HepG2 (cell line): ENCODE measurements around the gene P2RY12. TPM values are rescaled to one million over a fixed set of nuclear protein-coding genes. Genes with fewer than 3 reads are reported as not detected.

ENCODE experiments used
- ATAC-seq: fragments of 200-7000 bp; cut with Tn5 transposase; 3 replicates; pipeline ENCODE4 v1.9.1; 2020; ENCODE audit warnings: mild to moderate bottlenecking, moderate library complexity
- Bru-seq: library from RNA; stranded (reverse); fragments of 400-500 nt; gene quantifications from one replicate; lab custom pipeline; 2021; lab: Mats Ljungman, UMichigan
- BruChase-seq, 2 experiments: library from RNA; stranded (reverse); fragments of 400-500 nt; gene quantifications; one replicate each; lab custom pipeline; 2021; lab: Mats Ljungman, UMichigan
- BruUV-seq: library from RNA; stranded (reverse); fragments of 400-500 nt; replicated peaks from 2 replicates; lab custom pipeline; 2021; lab: Mats Ljungman, UMichigan
- CTCF ChIA-PET: fragments of 300-600 bp; formaldehyde crosslinking; extraction: SDS; loops from one replicate; lab custom pipeline; 2021; ENCODE audit warnings: low total read pairs, inconsistent platforms, low intra/inter-chr PET ratio; lab: Yijun Ruan, JAX
- POLR2A ChIA-PET: fragments of 350-600 bp; sonication (Branson Sonifier 250); formaldehyde crosslinking; loops from one replicate; lab custom pipeline; 2020; ENCODE audit warnings: antibody characterized with exemption, inconsistent platforms; lab: Yijun Ruan, JAX
- DNase-seq: peaks from one replicate; pipeline ENCODE4 v3.0.0-alpha.2; 2015; ENCODE audit warnings: low spot score
- FAIRE-seq: peaks from 3 replicates; lab custom pipeline; 2011; peaks lifted over from hg19 to GRCh38; lab: Jason Lieb, UNC
- H2AFZ ChIP-seq: one replicate; pipeline ENCODE4 v1.6.1; 2011; ENCODE audit warnings: low read length, inconsistent platforms
- H3K27ac ChIP-seq: fragments of 300-600 bp; 3 replicates; pipeline ENCODE4 v1.8.0; 2011; ENCODE audit warnings: mixed run types, mild to moderate bottlenecking, mixed read lengths, low read length, inconsistent platforms; ENCODE audit not compliant: insufficient read depth; ENCODE audit errors: extremely low read length
- H3K27me3 ChIP-seq, 2 experiments: fragments of 200-600 bp in 1 of 2; 2 replicates in 1 of 2; 3 replicates in 1 of 2; pipeline versions ENCODE4 v1.6.0 to v1.8.0; 2011; ENCODE audit warnings: low read length in 2 of 2, mild to moderate bottlenecking in 2 of 2, moderate library complexity in 2 of 2, inconsistent platforms in 1 of 2; ENCODE audit not compliant: insufficient read depth in 2 of 2, control insufficient read depth in 1 of 2
- H3K36me3 ChIP-seq, 2 experiments: fragments of 200-600 bp in 1 of 2; replicated peaks in 1 of 2; 2 replicates in 1 of 2; 3 replicates in 1 of 2; pipeline versions ENCODE4 v1.5.1 to v1.8.0; 2011; ENCODE audit warnings: low read length in 2 of 2, inconsistent platforms in 1 of 2; ENCODE audit not compliant: insufficient read depth in 2 of 2, control insufficient read depth in 1 of 2
- H3K4me1 ChIP-seq: 2 replicates; pipeline ENCODE4 v1.5.1; 2012; ENCODE audit warnings: low read length, inconsistent platforms; ENCODE audit not compliant: insufficient read depth
- H3K4me2 ChIP-seq: 2 replicates; pipeline ENCODE4 v1.6.0; 2011; ENCODE audit warnings: low read depth, low read length, inconsistent platforms
- H3K4me3 ChIP-seq, 3 experiments: fragments of 200-600 bp in 1 of 3; sonication (generic), shearing (Covaris generic) in 1 of 3; replicated peaks in 1 of 3; 2 replicates each; pipeline ENCODE4 v1.5.1; 2011 to 2016; ENCODE audit warnings: low read length in 3 of 3, inconsistent platforms in 2 of 3, low read depth in 2 of 3, mild to moderate bottlenecking in 2 of 3, control low read depth in 1 of 3, mixed read lengths in 1 of 3; ENCODE audit not compliant: insufficient read depth in 1 of 3
- H3K79me2 ChIP-seq: one replicate; pipeline ENCODE4 v1.6.1; 2011; ENCODE audit warnings: low read length, inconsistent platforms; ENCODE audit not compliant: insufficient read depth
- H3K9ac ChIP-seq: 2 replicates; pipeline ENCODE4 v1.6.0; 2011; ENCODE audit warnings: mild to moderate bottlenecking, low read depth, low read length, inconsistent platforms; ENCODE audit not compliant: insufficient read depth
- H3K9me3 ChIP-seq: 2 replicates; pipeline ENCODE4 v1.5.1; 2012; ENCODE audit warnings: mild to moderate bottlenecking, low read length
- H4K20me1 ChIP-seq: 2 replicates; pipeline ENCODE4 v1.6.0; 2011; ENCODE audit warnings: inconsistent platforms, mild to moderate bottlenecking, low read length, moderate library complexity; ENCODE audit not compliant: insufficient read depth
- ATF7 ChIP-seq, 2 experiments: fragments of 450-650 bp in 1 of 2; sonication (generic) in 1 of 2; formaldehyde crosslinking in 1 of 2; IDR thresholded peaks; 2 replicates each; pipeline versions ENCODE4 v1.4.0 to v1.6.1; 2016 to 2020; ENCODE audit warnings: antibody characterized with exemption in 1 of 2, mild to moderate bottlenecking in 1 of 2, missing genetic modification reagents in 1 of 2
- CBX2 ChIP-seq, 2 experiments: fragments of 200-600 bp in 1 of 2; sonication (generic); formaldehyde crosslinking in 1 of 2; IDR thresholded peaks; 2 replicates each; pipeline versions ENCODE4 v1.7.0 to v1.8.1; 2018 to 2022; ENCODE audit warnings: low read depth in 2 of 2, low read length in 1 of 2, mild to moderate bottlenecking in 1 of 2, missing genetic modification reagents in 1 of 2
- HNF4A ChIP-seq: sonication (generic); formaldehyde crosslinking; IDR thresholded peaks from 2 replicates; pipeline ENCODE4 v1.4.0; 2020; ENCODE audit warnings: missing genetic modification reagents
- IRX3 ChIP-seq: sonication (generic); formaldehyde crosslinking; IDR thresholded peaks from 2 replicates; pipeline ENCODE4 v1.8.1; 2023; ENCODE audit warnings: mild to moderate bottlenecking, low read depth, missing genetic modification reagents, borderline replicate concordance
- MAFF ChIP-seq: IDR thresholded peaks from 2 replicates; pipeline ENCODE4 v1.6.1; 2011; ENCODE audit warnings: low read depth, low read length, improper control_type of control experiment
- MAFK ChIP-seq, 2 experiments: IDR thresholded peaks in 1 of 2; conservative IDR thresholded peaks in 1 of 2; 2 replicates each; pipeline ENCODE4 v1.6.1; 2011; ENCODE audit warnings: improper control_type of control experiment in 2 of 2, low read length in 2 of 2
- MTA3 ChIP-seq: sonication (generic); formaldehyde crosslinking; IDR thresholded peaks from 2 replicates; pipeline ENCODE4 v1.4.0; 2020; ENCODE audit warnings: missing genetic modification reagents
- NBN ChIP-seq: fragments of 450-650 bp; conservative IDR thresholded peaks from 2 replicates; pipeline ENCODE4 v1.6.1; 2017
- PHF5A ChIP-seq: IDR thresholded peaks from one replicate; pipeline ENCODE4 v1.6.1; 2018; ENCODE audit warnings: low read depth, missing genetic modification reagents; ENCODE audit not compliant: unreplicated experiment
- PRMT3 ChIP-seq: sonication (generic); formaldehyde crosslinking; IDR thresholded peaks from 2 replicates; pipeline ENCODE4 v1.8.1; 2022; ENCODE audit warnings: low read depth, mild to moderate bottlenecking, moderate library complexity, missing genetic modification reagents, borderline replicate concordance
- SP4 ChIP-seq: sonication (generic); formaldehyde crosslinking; IDR thresholded peaks from 2 replicates; pipeline ENCODE4 v1.8.1; 2023; ENCODE audit warnings: mild to moderate bottlenecking, missing genetic modification reagents
- ZBTB20 ChIP-seq: sonication (generic); formaldehyde crosslinking; IDR thresholded peaks from 2 replicates; pipeline ENCODE4 v1.8.1; 2023; ENCODE audit warnings: missing genetic modification reagents, low read depth, mild to moderate bottlenecking, borderline replicate concordance
- ZNF17 ChIP-seq: sonication (generic); formaldehyde crosslinking; IDR thresholded peaks from 2 replicates; pipeline ENCODE4 v1.5.0; 2020; ENCODE audit warnings: mild to moderate bottlenecking, missing genetic modification reagents
- ZNF570 ChIP-seq: sonication (generic); formaldehyde crosslinking; IDR thresholded peaks from 2 replicates; pipeline ENCODE4 v1.4.0; 2020; ENCODE audit warnings: mild to moderate bottlenecking, missing genetic modification reagents, borderline replicate concordance
- WGBS: methylation state at CpG from one replicate; pipeline ENCODE4 v1.1.6; 2017; ENCODE audit warnings: low lambda C conversion rate; 5-methylcytosine and 5-hydroxymethylcytosine counted together
- in situ Hi-C: cut with HindIII; loops from 2 replicates; pipeline ENCODE4 v1.10.0; 2017; ENCODE audit warnings: low pct_unique_long_range_greater_than_20kb; ENCODE audit not compliant: extremely low pct_ligation_motif_present
- intact Hi-C: fragments of 100-400 bp; cut with micrococcal nuclease; formaldehyde crosslinking; loops from one replicate; pipeline ENCODE4 v1.10.0; 2022; ENCODE audit not compliant: unreplicated experiment
- long read RNA-seq, 2 experiments: library from RNA in 1 of 2; library from polyadenylated mRNA in 1 of 2; stranded (forward) in 1 of 2; unstranded in 1 of 2; transcript quantifications; one replicate each; pipeline ENCODE4 v2.0.0, GENCODE V29; 2019 to 2022
- polyA minus RNA-seq, 3 experiments: library from RNA; depleted of rRNA, polyadenylated mRNA; stranded (reverse); fragments of >200 nt; gene quantifications; 2 replicates each; pipeline ENCODE4 v1.2.3, GENCODE V29; 2011; ENCODE audit warnings: low replicate concordance in 1 of 3
- polyA plus RNA-seq, 8 experiments: library from polyadenylated mRNA; depleted of rRNA in 3 of 8; stranded (reverse) in 7 of 8; unstranded in 1 of 8; fragments of >200 nt; fragmentation: Illumina TruSeq in 4 of 8; extraction: Trizol in 4 of 8; gene quantifications; 2 replicates each; pipeline versions ENCODE4 v1.2.1 to v1.2.3, GENCODE V29; 2011 to 2016; ENCODE audit warnings: low read depth in 4 of 8, missing spikeins in 1 of 8, mixed read lengths in 1 of 8; ENCODE audit not compliant: insufficient read depth in 1 of 8
- total RNA-seq, 5 experiments: library from RNA; depleted of rRNA; stranded (reverse); fragments of >200 nt; fragmentation: Illumina TruSeq; extraction: Trizol; gene quantifications; 2 replicates each; pipeline ENCODE4 v1.2.3, GENCODE V29; 2016; ENCODE audit warnings: low read depth in 1 of 5
- TF ChIP-seq, protein P1 (sequence below): sonication (generic); formaldehyde crosslinking; IDR thresholded peaks from 2 replicates; pipeline ENCODE4 v1.5.0; 2020; ENCODE audit warnings: mild to moderate bottlenecking, missing genetic modification reagents, moderate library complexity
- TF ChIP-seq, protein P2 (sequence below): sonication (generic); formaldehyde crosslinking; IDR thresholded peaks from 2 replicates; pipeline ENCODE4 v1.4.0; 2020; ENCODE audit warnings: missing genetic modification reagents; ENCODE audit errors: not compliant biosample characterization

The P2RY12 gene
- total RNA-seq (2016; rRNA removed; fragmentation: Illumina TruSeq; extraction: Trizol) (not detected in 2 replicates), polyA plus RNA-seq (2011; rRNA removed) (not detected in 2 replicates), polyA minus RNA-seq (2011; rRNA and poly(A)+ RNA removed; ENCODE audit: low replicate concordance) (not detected in 2 replicates), Bru-seq, nascent RNA (not detected), BruChase-seq, experiment 1, labeled RNA remaining after a 6-hour chase (not detected), BruChase-seq, experiment 2, labeled RNA remaining after a 2-hour chase (not detected)
- total RNA-seq (2016; cell fraction: cytosol; rRNA removed; fragmentation: Illumina TruSeq; extraction: Trizol; ENCODE audit: low read depth) = not detected in 2 replicates
- not detected in 2 replicates for total RNA-seq (2016; cell fraction: insoluble cytoplasmic fraction; rRNA removed; fragmentation: Illumina TruSeq; extraction: Trizol)
- total RNA-seq (2016; cell fraction: membrane; rRNA removed; fragmentation: Illumina TruSeq; extraction: Trizol) = not detected in 2 replicates
- total RNA-seq (2016; cell fraction: nucleus; rRNA removed; fragmentation: Illumina TruSeq; extraction: Trizol) = not detected in 2 replicates
- not detected in 2 replicates for polyA plus RNA-seq (2011; cell fraction: cytosol; rRNA removed)
- not detected in 2 replicates for polyA plus RNA-seq (2011; cell fraction: nucleus; rRNA removed)
- polyA plus RNA-seq (2012) = not detected in 2 replicates
- not detected in 2 replicates for polyA plus RNA-seq (2016; cell fraction: cytosol; fragmentation: Illumina TruSeq; extraction: Trizol; ENCODE audit: low read depth)
- not detected in 2 replicates for polyA plus RNA-seq (2016; cell fraction: insoluble cytoplasmic fraction; fragmentation: Illumina TruSeq; extraction: Trizol; ENCODE audit: low read depth)
- polyA plus RNA-seq (2016; cell fraction: membrane; fragmentation: Illumina TruSeq; extraction: Trizol; ENCODE audit: low read depth) = not detected in 2 replicates
- not detected in 2 replicates for polyA plus RNA-seq (2016; cell fraction: nucleus; fragmentation: Illumina TruSeq; extraction: Trizol; ENCODE audit: insufficient read depth, low read depth)
- polyA minus RNA-seq (2011; cell fraction: cytosol; rRNA and poly(A)+ RNA removed) = not detected in 2 replicates
- polyA minus RNA-seq (2011; cell fraction: nucleus; rRNA and poly(A)+ RNA removed) = not detected in 2 replicates
- long read RNA-seq, experiment 1 = 0 reads
- long read RNA-seq, experiment 2 = 0 reads

DNA sequence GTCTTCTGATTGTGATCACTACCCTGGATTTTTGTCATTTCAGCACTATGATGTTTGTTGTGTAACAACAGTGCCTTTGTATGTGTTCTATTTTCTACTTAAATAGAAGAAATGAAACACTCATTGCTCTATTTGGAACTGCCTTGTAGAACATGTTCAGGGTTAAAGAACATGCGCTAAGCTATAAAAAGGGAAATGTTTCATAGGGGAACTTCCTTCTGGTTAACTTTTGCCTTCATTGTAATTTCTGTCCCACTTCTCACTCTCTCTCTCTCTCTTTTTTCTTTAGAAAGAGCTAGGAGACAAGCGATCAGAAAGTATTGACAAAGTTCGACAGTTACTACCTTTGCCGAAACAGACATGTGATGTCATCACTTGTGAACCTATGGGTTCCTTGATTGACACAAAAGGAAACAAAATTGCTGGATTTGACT lies at the start of gene P2RY12:
Gene P2RY12, minus strand, starts transcription at position 13 of the 434 bp plus-strand sequence. CDS start 45,908 bp downstream, outside the sequence.
- WGBS = 72% methylated on average over 4 of the region's 4 CpGs
- Histone ChIP-seq H3K27me3 (no peaks in the 10 kb centered on the region), H3K4me3 (no peak within 1 kb of the TSS), H3K4me2 (no peak within 1 kb of the TSS), H3K27ac (no peak within 1 kb of the TSS), H3K9me3 (no peaks in the 10 kb centered on the region), H4K20me1 (no peaks in the 10 kb centered on the region), H3K36me3 (no peaks in the 10 kb centered on the region), H3K9ac (no peak within 1 kb of the TSS), H2AFZ (no peak within 1 kb of the TSS), H3K79me2 (no peaks in the 10 kb centered on the region), H3K4me1 (no peaks in the 10 kb centered on the region)
- POLR2A ChIA-PET = no interaction called here
- no TSS peak for BruUV-seq
- intact Hi-C loops = no loop called here
- ATAC-seq = no peak
- no peak for FAIRE-seq
- CTCF ChIA-PET = no interaction called here
- DNase-seq = no peak
- in situ Hi-C loops = no loop called here
- TF ChIP-seq SP4 (CRISPR knock-in tag) = no peak
- TF ChIP-seq ZNF570 (CRISPR knock-in tag) = no peak
- TF ChIP-seq NBN = no peak
- no peak for TF ChIP-seq CBX2 (IDR thresholded peaks at IDR 0.05; ENCODE audit: low read depth, low read length)
- TF ChIP-seq CBX2 (CRISPR knock-in tag; IDR thresholded peaks at IDR 0.05; ENCODE audit: low read depth) = no peak
- TF ChIP-seq MAFK (conservative IDR thresholded peaks at IDR 0.05 in 1 of 2, IDR thresholded peaks at IDR 0.05 in 1 of 2; ENCODE audit: low read length in 2 of 2) = peak; percentile 47
- TF ChIP-seq ZNF17 (CRISPR knock-in tag) = no peak
- TF ChIP-seq, protein P1, sequence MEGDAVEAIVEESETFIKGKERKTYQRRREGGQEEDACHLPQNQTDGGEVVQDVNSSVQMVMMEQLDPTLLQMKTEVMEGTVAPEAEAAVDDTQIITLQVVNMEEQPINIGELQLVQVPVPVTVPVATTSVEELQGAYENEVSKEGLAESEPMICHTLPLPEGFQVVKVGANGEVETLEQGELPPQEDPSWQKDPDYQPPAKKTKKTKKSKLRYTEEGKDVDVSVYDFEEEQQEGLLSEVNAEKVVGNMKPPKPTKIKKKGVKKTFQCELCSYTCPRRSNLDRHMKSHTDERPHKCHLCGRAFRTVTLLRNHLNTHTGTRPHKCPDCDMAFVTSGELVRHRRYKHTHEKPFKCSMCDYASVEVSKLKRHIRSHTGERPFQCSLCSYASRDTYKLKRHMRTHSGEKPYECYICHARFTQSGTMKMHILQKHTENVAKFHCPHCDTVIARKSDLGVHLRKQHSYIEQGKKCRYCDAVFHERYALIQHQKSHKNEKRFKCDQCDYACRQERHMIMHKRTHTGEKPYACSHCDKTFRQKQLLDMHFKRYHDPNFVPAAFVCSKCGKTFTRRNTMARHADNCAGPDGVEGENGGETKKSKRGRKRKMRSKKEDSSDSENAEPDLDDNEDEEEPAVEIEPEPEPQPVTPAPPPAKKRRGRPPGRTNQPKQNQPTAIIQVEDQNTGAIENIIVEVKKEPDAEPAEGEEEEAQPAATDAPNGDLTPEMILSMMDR (CRISPR knock-in tag) = no peak
- TF ChIP-seq PHF5A (CRISPR knock-in tag) = no peak
- no peak for TF ChIP-seq MTA3 (CRISPR knock-in tag)
- no peak for TF ChIP-seq IRX3
- peak; percentile 47; the same call in 1 of the 2 replicates for TF ChIP-seq MAFF
- no peak for TF ChIP-seq PRMT3
- TF ChIP-seq ZBTB20 (CRISPR knock-in tag) = no peak
- TF ChIP-seq, protein P2, sequence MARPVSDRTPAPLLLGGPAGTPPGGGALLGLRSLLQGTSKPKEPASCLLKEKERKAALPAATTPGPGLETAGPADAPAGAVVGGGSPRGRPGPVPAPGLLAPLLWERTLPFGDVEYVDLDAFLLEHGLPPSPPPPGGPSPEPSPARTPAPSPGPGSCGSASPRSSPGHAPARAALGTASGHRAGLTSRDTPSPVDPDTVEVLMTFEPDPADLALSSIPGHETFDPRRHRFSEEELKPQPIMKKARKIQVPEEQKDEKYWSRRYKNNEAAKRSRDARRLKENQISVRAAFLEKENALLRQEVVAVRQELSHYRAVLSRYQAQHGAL = no peak
- no peak for TF ChIP-seq HNF4A (CRISPR knock-in tag)
- peak; percentile 33; the same call in 1 of the 2 replicates for TF ChIP-seq ATF7 (IDR thresholded peaks at IDR 0.05)
- no peak for TF ChIP-seq ATF7 (CRISPR knock-in tag; IDR thresholded peaks at IDR 0.05)
